Sigmoid colon (tissue), 7 donors: ENCODE data around the gene RSPRY1. TPM values are rescaled to one million over a fixed set of nuclear protein-coding genes. Genes with fewer than 3 reads are reported as not detected.

Source experiments
- DNase-seq: peaks from one replicate; pipeline ENCODE4 v3.0.0-alpha.2; 2019
- H3K27ac ChIP-seq, 4 donors: fragments of 200-600 bp; sonication (generic); one replicate each; pipeline ENCODE4 v1.5.1; 2016 to 2019; ENCODE audit warnings: mild to moderate bottlenecking in 1 of 4
- H3K27me3 ChIP-seq, 3 donors: fragments of 200-600 bp; sonication (generic); one replicate each; pipeline ENCODE4 v1.5.1; 2019; ENCODE audit warnings: mild to moderate bottlenecking in 1 of 3
- H3K36me3 ChIP-seq, 4 donors: fragments of 200-600 bp; sonication (generic); one replicate each; pipeline ENCODE4 v1.5.1; 2016 to 2019
- H3K4me1 ChIP-seq, 4 donors: fragments of 200-600 bp; sonication (generic); one replicate each; pipeline ENCODE4 v1.5.1; 2017 to 2019
- H3K4me3 ChIP-seq, 4 donors: fragments of 200-600 bp; sonication (generic); one replicate each; pipeline ENCODE4 v1.5.1; 2017 to 2019; ENCODE audit warnings: mild to moderate bottlenecking in 2 of 4, moderate library complexity in 1 of 4
- H3K9me3 ChIP-seq, 4 donors: fragments of 200-600 bp in 3 of 4; sonication (generic) in 3 of 4; one replicate each; pipeline versions ENCODE4 v1.5.1 to v1.6.1; 2013 to 2019
- EP300 ChIP-seq, 4 donors: sonication (generic); formaldehyde crosslinking; IDR thresholded peaks; one replicate each; pipeline ENCODE4 v1.6.1; 2017; ENCODE audit warnings: antibody characterized with exemption in 4 of 4
- POLR2A ChIP-seq, 2 donors: fragments of 450-650 bp; IDR thresholded peaks; one replicate each; pipeline ENCODE4 v1.6.1; 2016; ENCODE audit warnings: antibody characterized with exemption in 2 of 2, mild to moderate bottlenecking in 2 of 2, moderate library complexity in 2 of 2
- POLR2AphosphoS5 ChIP-seq, 4 donors: sonication (generic); formaldehyde crosslinking; IDR thresholded peaks; one replicate each; pipeline ENCODE4 v1.6.1; 2017; ENCODE audit warnings: antibody characterized with exemption in 4 of 4
- WGBS, 2 donors: extraction: QIAGEN DNeasy Blood & Tissue Kit; methylation state at CpG; one replicate each; pipeline ENCODE4 v1.1.7; 2013; 5-methylcytosine and 5-hydroxymethylcytosine counted together
- intact Hi-C: fragments of 100-400 bp; cut with DNase I; formaldehyde crosslinking; loops from one replicate; pipeline ENCODE4 v1.15.1; 2023
- polyA plus RNA-seq, 3 donors: library from polyadenylated mRNA; stranded (reverse); fragments of 200-250 nt; gene quantifications; one replicate each; pipeline ENCODE4 v1.2.3, GENCODE V29; 2013
- total RNA-seq, 4 donors: library from RNA; depleted of rRNA; stranded (reverse); fragments of >200 nt; gene quantifications; one replicate each; pipeline ENCODE4 v1.1.0, GENCODE V29; 2016
- TF ChIP-seq, protein P1 (sequence below), 4 experiments: fragments of 450-650 bp in 3 of 4; fragments of 200-600 bp in 1 of 4; IDR thresholded peaks; one replicate each; pipeline ENCODE4 v1.5.1; 2016 to 2019; ENCODE audit warnings: antibody characterized with exemption in 4 of 4, mild to moderate bottlenecking in 3 of 4, moderate library complexity in 2 of 4
- donor health status: healthy with polysubstance abuse.
- donor health status: Bipolar disorder and iron deficiency.
- donor health status: healthy.

Gene RSPRY1
- total and polyA plus RNA-seq, 7 donors = 12.6 to 42.7 (median 30.6) TPM

GRCh38 chr16:57258226-57258909 is 72.2 kb downstream of the RSPRY1 start:
- no peak overlapping the region for H3K4me3 ChIP-seq
- TF ChIP-seq, protein P1, sequence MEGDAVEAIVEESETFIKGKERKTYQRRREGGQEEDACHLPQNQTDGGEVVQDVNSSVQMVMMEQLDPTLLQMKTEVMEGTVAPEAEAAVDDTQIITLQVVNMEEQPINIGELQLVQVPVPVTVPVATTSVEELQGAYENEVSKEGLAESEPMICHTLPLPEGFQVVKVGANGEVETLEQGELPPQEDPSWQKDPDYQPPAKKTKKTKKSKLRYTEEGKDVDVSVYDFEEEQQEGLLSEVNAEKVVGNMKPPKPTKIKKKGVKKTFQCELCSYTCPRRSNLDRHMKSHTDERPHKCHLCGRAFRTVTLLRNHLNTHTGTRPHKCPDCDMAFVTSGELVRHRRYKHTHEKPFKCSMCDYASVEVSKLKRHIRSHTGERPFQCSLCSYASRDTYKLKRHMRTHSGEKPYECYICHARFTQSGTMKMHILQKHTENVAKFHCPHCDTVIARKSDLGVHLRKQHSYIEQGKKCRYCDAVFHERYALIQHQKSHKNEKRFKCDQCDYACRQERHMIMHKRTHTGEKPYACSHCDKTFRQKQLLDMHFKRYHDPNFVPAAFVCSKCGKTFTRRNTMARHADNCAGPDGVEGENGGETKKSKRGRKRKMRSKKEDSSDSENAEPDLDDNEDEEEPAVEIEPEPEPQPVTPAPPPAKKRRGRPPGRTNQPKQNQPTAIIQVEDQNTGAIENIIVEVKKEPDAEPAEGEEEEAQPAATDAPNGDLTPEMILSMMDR (IDR thresholded peaks at IDR 0.05) = no peak
- TF ChIP-seq EP300 (IDR thresholded peaks at IDR 0.05) (no peak), POLR2A (IDR thresholded peaks at IDR 0.05) (no peak), POLR2AphosphoS5 (IDR thresholded peaks at IDR 0.05) (no peak)
- peaks cover 0 to 28% (median 10%) of the 10 kb centered on the region in 4 donors for H3K36me3 ChIP-seq
- peaks cover 0 to 10% (median 8%) of the 10 kb centered on the region in 4 donors for H3K4me1 ChIP-seq
- 97% methylated on average over 18 of the region's 18 CpGs for WGBS, 2 donors
- DNase-seq = peak; percentile 58
- no peak overlapping the region for H3K27ac ChIP-seq
- intact Hi-C loops = no loop called here
- H3K27me3 ChIP-seq = no peaks in the 10 kb centered on the region
- H3K9me3 ChIP-seq = no peaks in the 10 kb centered on the region

DNA sequence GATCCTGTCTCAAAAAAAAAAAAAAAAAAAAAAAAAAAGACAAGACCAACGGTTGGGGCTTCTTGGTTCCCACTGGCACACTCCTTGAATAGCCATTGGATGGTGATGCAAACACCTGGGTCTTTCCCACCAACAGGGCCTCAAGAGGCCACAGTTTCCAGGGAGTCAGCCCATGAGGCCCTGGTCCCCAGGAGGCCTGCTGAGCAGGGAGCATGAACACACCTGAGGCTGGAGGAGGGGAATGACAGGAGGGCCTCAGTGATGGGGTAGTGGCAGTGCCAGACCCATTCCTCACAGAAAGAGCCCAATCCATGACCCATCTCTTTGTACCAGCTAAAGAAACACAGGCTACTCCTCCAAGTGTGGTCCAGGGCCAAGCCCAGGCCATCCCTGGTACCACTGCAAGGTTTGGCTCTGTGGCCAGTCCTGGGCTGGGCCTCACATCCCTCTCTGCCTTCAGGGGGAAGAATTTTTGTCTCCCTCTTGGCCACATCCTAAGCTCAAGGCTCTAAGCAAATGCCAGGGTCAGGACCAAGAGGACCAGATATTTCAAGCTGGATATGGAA is 72.9 kb downstream of the RSPRY1 start:
- H3K4me3 ChIP-seq = no peak overlapping the region
- no peaks in the 10 kb centered on the region for H3K9me3 ChIP-seq
- no peak overlapping the region for H3K27ac ChIP-seq
- H3K36me3 ChIP-seq = peaks cover 0 to 22% (median 7%) of the 10 kb centered on the region in 4 donors
- H3K4me1 ChIP-seq = peaks cover 0 to 10% (median 8%) of the 10 kb centered on the region in 4 donors
- TF ChIP-seq, protein P1 (IDR thresholded peaks at IDR 0.05) = no peak
- TF ChIP-seq POLR2AphosphoS5 (IDR thresholded peaks at IDR 0.05) = no peak
- no peak for TF ChIP-seq EP300 (IDR thresholded peaks at IDR 0.05)
- no peak for TF ChIP-seq POLR2A (IDR thresholded peaks at IDR 0.05)
- peak; percentile 24 for DNase-seq
- intact Hi-C loops = no loop called here
- H3K27me3 ChIP-seq = no peaks in the 10 kb centered on the region
- 82 to 89% methylated on average over 1 of the region's 1 CpG for WGBS, 2 donors

DNA sequence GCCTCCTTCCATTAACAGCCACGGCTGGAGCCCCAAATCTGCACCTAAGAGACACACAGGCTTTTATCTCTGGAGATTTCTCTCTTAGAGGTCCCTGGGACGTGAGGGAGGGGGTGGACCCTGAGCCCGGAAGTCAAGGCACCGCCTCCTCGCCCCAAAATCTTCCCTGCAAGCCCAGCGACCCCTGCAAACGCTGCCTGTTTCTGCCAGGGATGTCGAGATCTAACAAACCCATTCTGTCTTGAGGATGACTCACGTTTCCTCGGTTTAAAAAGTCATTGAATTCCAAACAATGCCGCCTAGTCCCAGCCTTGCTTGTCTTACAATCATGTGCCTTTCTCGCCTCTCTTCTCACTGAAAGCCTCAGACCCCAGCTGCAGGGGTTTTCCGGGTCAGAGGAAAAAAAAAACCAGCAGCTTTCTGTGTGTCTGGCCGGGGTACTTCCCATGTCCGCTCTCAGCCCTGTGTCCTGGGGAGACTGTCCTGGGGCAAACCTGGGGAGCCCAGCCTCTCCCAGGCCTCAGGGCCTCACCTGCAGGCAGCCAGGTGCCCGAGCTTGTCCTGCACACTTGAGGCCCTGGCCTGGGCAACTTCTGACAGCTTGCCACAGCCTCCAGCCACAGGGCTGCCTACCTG is 74.3 kb downstream of the RSPRY1 start:
- TF ChIP-seq POLR2AphosphoS5 (IDR thresholded peaks at IDR 0.05) (peak in 1 of 4 donors; percentile 26), POLR2A (IDR thresholded peaks at IDR 0.05) (no peak)
- Histone ChIP-seq H3K27me3 (no peaks in the 10 kb centered on the region), H3K4me3 (no peak overlapping the region), H3K9me3 (no peaks in the 10 kb centered on the region), H3K4me1 (peaks cover 0 to 10% (median 8%) of the 10 kb centered on the region in 4 donors), H3K36me3 (peaks cover 0 to 9% (median 1%) of the 10 kb centered on the region in 4 donors), H3K27ac (peak overlapping the region; percentile 28 to 61 (median 31))
- 48 to 80% methylated on average over 16 of the region's 16 CpGs for WGBS, 2 donors
- DNase-seq = peak; percentile 59
- intact Hi-C loops = no loop called here

DNA sequence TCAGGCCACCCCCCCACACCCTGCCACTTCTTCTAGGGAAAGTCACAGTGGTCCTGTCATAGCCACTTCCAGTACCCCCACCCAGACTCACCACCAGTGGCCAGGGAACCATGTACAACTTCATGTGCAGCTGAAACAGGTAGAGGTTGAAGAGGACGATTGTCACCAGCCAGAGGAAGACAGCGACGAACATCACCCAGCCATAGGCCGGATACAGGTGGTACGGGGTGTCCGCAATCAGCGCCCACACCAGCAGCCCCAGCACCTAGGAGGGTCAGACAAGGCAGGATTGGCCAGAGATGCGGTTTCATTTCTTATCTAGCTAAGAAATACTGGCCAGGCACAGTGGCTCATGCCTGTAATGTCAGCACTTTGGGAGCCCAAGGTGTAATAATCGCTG is 75.7 kb downstream of the RSPRY1 start:
- Histone ChIP-seq H3K27ac (no peak overlapping the region), H3K27me3 (no peaks in the 10 kb centered on the region), H3K36me3 (no peaks in the 10 kb centered on the region), H3K4me1 (peaks cover 0 to 12% (median 9%) of the 10 kb centered on the region in 4 donors), H3K4me3 (no peak overlapping the region), H3K9me3 (no peaks in the 10 kb centered on the region)
- intact Hi-C loops = no loop called here
- TF ChIP-seq, protein P1 (IDR thresholded peaks at IDR 0.05) = no peak
- TF ChIP-seq EP300 (IDR thresholded peaks at IDR 0.05) (no peak), POLR2AphosphoS5 (IDR thresholded peaks at IDR 0.05) (no peak), POLR2A (IDR thresholded peaks at IDR 0.05) (no peak)
- DNase-seq = peak; percentile 44
- WGBS, 2 donors = 95 to 97% methylated on average over 9 of the region's 9 CpGs
